ENCODE results near the gene NPAS3. TPM values are rescaled to one million over a fixed set of nuclear protein-coding genes. Genes with fewer than 3 reads are reported as not detected.

Gene NPAS3
- total and polyA plus RNA-seq, 8 donors = 0.09 to 0.79 (median 0.56) TPM

- Histone ChIP-seq H3K27ac (no peak overlapping the region), H3K27me3 (no peaks in the 10 kb centered on the region), H3K4me3 (no peak overlapping the region), H3K4me1 (no peaks in the 10 kb centered on the region), H3K36me3 (no peaks in the 10 kb centered on the region), H3K9me3 (no peaks in the 10 kb centered on the region)
- intact Hi-C loops (cut with DNase I) = no loop called here
- ATAC-seq (no peak), DNase-seq (no peak)
- TF ChIP-seq, protein P1, sequence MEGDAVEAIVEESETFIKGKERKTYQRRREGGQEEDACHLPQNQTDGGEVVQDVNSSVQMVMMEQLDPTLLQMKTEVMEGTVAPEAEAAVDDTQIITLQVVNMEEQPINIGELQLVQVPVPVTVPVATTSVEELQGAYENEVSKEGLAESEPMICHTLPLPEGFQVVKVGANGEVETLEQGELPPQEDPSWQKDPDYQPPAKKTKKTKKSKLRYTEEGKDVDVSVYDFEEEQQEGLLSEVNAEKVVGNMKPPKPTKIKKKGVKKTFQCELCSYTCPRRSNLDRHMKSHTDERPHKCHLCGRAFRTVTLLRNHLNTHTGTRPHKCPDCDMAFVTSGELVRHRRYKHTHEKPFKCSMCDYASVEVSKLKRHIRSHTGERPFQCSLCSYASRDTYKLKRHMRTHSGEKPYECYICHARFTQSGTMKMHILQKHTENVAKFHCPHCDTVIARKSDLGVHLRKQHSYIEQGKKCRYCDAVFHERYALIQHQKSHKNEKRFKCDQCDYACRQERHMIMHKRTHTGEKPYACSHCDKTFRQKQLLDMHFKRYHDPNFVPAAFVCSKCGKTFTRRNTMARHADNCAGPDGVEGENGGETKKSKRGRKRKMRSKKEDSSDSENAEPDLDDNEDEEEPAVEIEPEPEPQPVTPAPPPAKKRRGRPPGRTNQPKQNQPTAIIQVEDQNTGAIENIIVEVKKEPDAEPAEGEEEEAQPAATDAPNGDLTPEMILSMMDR (IDR thresholded peaks at IDR 0.05) = no peak
These were observed 541.6 kb downstream of the NPAS3 start for GRCh38 chr14:33480071-33480886.

- TF ChIP-seq, protein P1 (IDR thresholded peaks at IDR 0.05) = no peak
- intact Hi-C loops (cut with DNase I) = no loop called here
- H3K4me1 ChIP-seq = no peaks in the 10 kb centered on the region
- no peak for ATAC-seq
- no peaks in the 10 kb centered on the region for H3K27me3 ChIP-seq
- H3K27ac ChIP-seq = no peak overlapping the region
- H3K9me3 ChIP-seq = no peaks in the 10 kb centered on the region
- H3K4me3 ChIP-seq = no peak overlapping the region
- H3K36me3 ChIP-seq = no peaks in the 10 kb centered on the region
- no peak for DNase-seq
These were observed 542.2 kb downstream of the NPAS3 start for GRCh38 chr14:33480887-33481184.

DNA sequence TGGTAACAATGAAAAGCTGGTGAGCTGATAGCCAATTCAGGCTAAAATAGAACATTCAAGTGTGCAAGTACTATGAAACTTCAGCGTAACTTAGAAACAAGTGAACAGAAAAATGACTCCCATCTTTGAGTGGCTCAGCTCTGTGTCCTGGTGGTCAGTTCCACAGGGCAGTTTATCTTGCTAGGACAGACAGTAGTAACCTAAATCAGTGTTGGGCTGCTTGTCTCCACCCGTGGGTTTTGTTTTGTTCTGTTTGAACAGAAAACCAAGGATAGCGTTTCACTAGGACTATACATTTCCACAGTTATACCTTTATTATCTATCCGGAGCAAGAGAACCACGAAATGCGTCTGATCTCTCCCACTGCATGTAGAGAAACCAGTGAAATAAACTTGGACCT lies 544.4 kb downstream of the NPAS3 start:
- Histone ChIP-seq H3K4me1 (no peaks in the 10 kb centered on the region), H3K27ac (no peak overlapping the region), H3K27me3 (no peaks in the 10 kb centered on the region), H3K4me3 (no peak overlapping the region), H3K36me3 (no peaks in the 10 kb centered on the region), H3K9me3 (no peaks in the 10 kb centered on the region)
- TF ChIP-seq, protein P1 (IDR thresholded peaks at IDR 0.05) = no peak
- ATAC-seq = no peak
- no peak for DNase-seq
- intact Hi-C loops (cut with DNase I) = no loop called here

DNA sequence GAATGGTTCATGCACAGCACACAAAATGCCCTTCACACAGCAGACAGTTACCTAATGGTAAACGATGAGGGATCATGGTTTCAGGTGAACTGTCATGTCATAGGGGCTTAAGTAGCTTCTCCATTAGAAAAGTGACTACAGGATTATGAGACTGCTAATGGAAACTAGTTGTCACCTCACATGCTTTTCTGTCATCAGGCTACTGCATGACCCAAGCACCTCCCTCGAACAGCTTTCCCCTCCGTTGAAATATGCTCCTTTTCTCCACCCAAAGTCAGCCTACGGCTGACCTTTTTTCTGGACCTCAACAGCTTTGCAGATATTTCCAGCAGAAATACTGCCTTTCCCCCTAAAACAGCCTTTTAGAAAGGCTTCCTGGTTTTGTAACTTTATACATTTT lies 544.9 kb downstream of the NPAS3 start:
- TF ChIP-seq, protein P1 (IDR thresholded peaks at IDR 0.05) = no peak
- ATAC-seq (no peak), DNase-seq (no peak)
- Histone ChIP-seq H3K27me3 (no peaks in the 10 kb centered on the region), H3K27ac (no peak overlapping the region), H3K4me1 (no peaks in the 10 kb centered on the region), H3K36me3 (no peaks in the 10 kb centered on the region), H3K4me3 (no peak overlapping the region), H3K9me3 (no peaks in the 10 kb centered on the region)
- intact Hi-C loops (cut with DNase I) = no loop called here

- Histone ChIP-seq H3K27ac (no peak overlapping the region), H3K9me3 (no peaks in the 10 kb centered on the region), H3K4me1 (no peaks in the 10 kb centered on the region), H3K27me3 (no peaks in the 10 kb centered on the region), H3K36me3 (no peaks in the 10 kb centered on the region), H3K4me3 (no peak overlapping the region)
- ATAC-seq (no peak), DNase-seq (no peak)
- TF ChIP-seq, protein P1 (IDR thresholded peaks at IDR 0.05) = no peak
- intact Hi-C loops (cut with DNase I) = no loop called here
These were observed 545.6 kb downstream of the NPAS3 start for GRCh38 chr14:33484264-33484663.

Measured in left lung (tissue), 10 donors.